Measurements from ENCODE around the gene ACTL8.
A peak's percentile ranks its signal among the peaks of the same experiment; 100 is the strongest.

The ACTL8 gene

DNA sequence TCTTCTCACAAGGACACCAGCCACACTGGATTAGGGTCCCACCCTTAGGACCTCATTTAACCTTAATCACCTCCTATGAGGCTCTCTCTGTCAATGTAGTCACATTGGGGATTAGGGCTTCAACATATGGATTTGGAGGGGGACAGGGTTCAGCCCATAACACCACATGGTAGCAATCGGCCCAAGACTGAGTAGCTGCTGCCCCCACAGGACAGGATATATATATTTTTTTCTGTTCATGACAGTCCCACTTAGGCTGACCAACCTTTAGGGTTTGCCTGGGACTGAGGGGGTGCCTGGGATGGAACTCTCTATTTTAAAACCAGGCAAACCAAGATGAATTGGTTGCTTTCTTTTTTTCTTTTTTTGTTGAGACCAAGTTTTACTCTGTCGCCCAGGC is 8.2 kb upstream of the ACTL8 start:
- no peak overlapping the region for H3K9ac ChIP-seq (ENCODE audit: low read depth, low read length, poor library complexity)
- peaks cover 0 to 21% (median 0%) of the 10 kb centered on the region in 3 experiments for H3K27me3 ChIP-seq (ENCODE audit: control insufficient read depth in 3 of 3, insufficient read depth in 3 of 3, low read depth in 1 of 3, low read length in 3 of 3)
- no peak overlapping the region for H3K4me3 ChIP-seq (ENCODE audit: low read length in 2 of 2)
- peaks cover 0 to 5% of the 10 kb centered on the region in 2 donors for H3K4me1 ChIP-seq (ENCODE audit: control insufficient read depth in 2 of 2, insufficient read depth in 1 of 2, low read depth in 1 of 2, low read length in 2 of 2)
- WGBS, 2 donors (ENCODE audit: extremely low coverage in 2 of 2, insufficient read length in 2 of 2, insufficient replicate concordance in 1 of 2): no CpG with 5 or more reads among the region's 2 CpGs
- no peak for DNase-seq (ENCODE audit: low spot score)
- H3K36me3 ChIP-seq (replicated peaks in 1 of 2; ENCODE audit: control insufficient read depth in 2 of 2, insufficient read depth in 2 of 2, low read length in 2 of 2): no peaks in the 10 kb centered on the region
- H4K91ac ChIP-seq (ENCODE audit: low read depth, low read length, poor library complexity): no peak overlapping the region
- H3K4ac ChIP-seq (ENCODE audit: low read length): no peak overlapping the region
- H3K14ac ChIP-seq (ENCODE audit: low read length): no peak overlapping the region
- H3K27ac ChIP-seq (replicated peaks; ENCODE audit: low read length): no peak overlapping the region
- no peaks in the 10 kb centered on the region for H3K9me3 ChIP-seq (replicated peaks in 1 of 2; ENCODE audit: control insufficient read depth in 2 of 2, insufficient read depth in 1 of 2, low read depth in 1 of 2, low read length in 2 of 2)
- no peak overlapping the region for H2BK120ac ChIP-seq (ENCODE audit: low read depth, low read length)
- H3K23ac ChIP-seq (ENCODE audit: low read depth, low read length, poor library complexity): no peak overlapping the region
- H2BK12ac ChIP-seq (ENCODE audit: low read length): no peak overlapping the region
- H2AFZ ChIP-seq (ENCODE audit: low read length): no peak overlapping the region
- H2BK15ac ChIP-seq (ENCODE audit: low read length): no peak overlapping the region
- H3K79me1 ChIP-seq (ENCODE audit: low read depth, low read length): no peaks in the 10 kb centered on the region
- no peak overlapping the region for H2BK5ac ChIP-seq (ENCODE audit: low read length)
- H3K4me2 ChIP-seq (ENCODE audit: insufficient read depth, low read length, poor library complexity, severe bottlenecking): no peak overlapping the region
- no peak overlapping the region for H2AK5ac ChIP-seq (ENCODE audit: low read depth, low read length)
- no peak overlapping the region for H3K18ac ChIP-seq (ENCODE audit: low read length)
- H4K8ac ChIP-seq (ENCODE audit: low read depth, low read length): no peak overlapping the region

DNA sequence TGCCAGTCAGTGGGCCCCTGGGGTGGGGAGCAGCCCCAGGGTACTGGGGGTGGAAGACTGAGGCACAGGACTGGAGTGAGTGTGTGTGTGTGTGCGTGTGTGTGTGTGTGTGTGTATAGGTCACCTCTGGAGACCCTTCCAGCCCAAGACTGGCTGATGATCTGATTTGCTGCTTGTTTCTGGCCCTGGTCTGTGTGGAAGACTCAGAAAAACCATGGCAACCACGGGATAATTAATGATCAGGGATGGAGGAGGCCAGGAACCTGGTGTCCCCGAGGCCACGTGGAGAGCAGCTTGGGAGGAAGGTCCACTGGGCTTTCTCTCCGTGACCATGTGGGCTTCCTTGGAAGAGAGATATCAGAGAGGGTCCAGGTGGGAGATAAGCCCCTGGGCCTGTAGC is 4.8 kb upstream of the ACTL8 start:
- Histone ChIP-seq H3K18ac (ENCODE audit: low read length) (no peak overlapping the region), H3K27me3 (ENCODE audit: control insufficient read depth in 3 of 3, insufficient read depth in 3 of 3, low read depth in 1 of 3, low read length in 3 of 3) (peaks cover 0 to under 1% (median 0%) of the 10 kb centered on the region in 3 experiments), H3K4ac (ENCODE audit: low read length) (no peak overlapping the region), H3K36me3 (replicated peaks in 1 of 2; ENCODE audit: control insufficient read depth in 2 of 2, insufficient read depth in 2 of 2, low read length in 2 of 2) (no peaks in the 10 kb centered on the region), H2AK5ac (ENCODE audit: low read depth, low read length) (no peak overlapping the region), H3K4me2 (ENCODE audit: insufficient read depth, low read length, poor library complexity, severe bottlenecking) (no peak overlapping the region), H2BK5ac (ENCODE audit: low read length) (no peak overlapping the region), H3K9me3 (replicated peaks in 1 of 2; ENCODE audit: control insufficient read depth in 2 of 2, insufficient read depth in 1 of 2, low read depth in 1 of 2, low read length in 2 of 2) (peaks cover 4 to 7% of the 10 kb centered on the region in 2 donors), H2AFZ (ENCODE audit: low read length) (no peak overlapping the region), H4K8ac (ENCODE audit: low read depth, low read length) (no peak overlapping the region), H2BK15ac (ENCODE audit: low read length) (no peak overlapping the region), H3K4me1 (ENCODE audit: control insufficient read depth in 2 of 2, insufficient read depth in 1 of 2, low read depth in 1 of 2, low read length in 2 of 2) (no peaks in the 10 kb centered on the region), H2BK120ac (ENCODE audit: low read depth, low read length) (no peak overlapping the region), H3K23ac (ENCODE audit: low read depth, low read length, poor library complexity) (no peak overlapping the region), H3K14ac (ENCODE audit: low read length) (peak overlapping the region; percentile 21), H3K79me1 (ENCODE audit: low read depth, low read length) (no peaks in the 10 kb centered on the region), H3K27ac (replicated peaks; ENCODE audit: low read length) (no peak overlapping the region), H3K4me3 (ENCODE audit: low read length in 2 of 2) (no peak overlapping the region), H4K91ac (ENCODE audit: low read depth, low read length, poor library complexity) (no peak overlapping the region), H2BK12ac (ENCODE audit: low read length) (no peak overlapping the region), H3K9ac (ENCODE audit: low read depth, low read length, poor library complexity) (no peak overlapping the region)
- no CpG with 5 or more reads among the region's 5 CpGs for WGBS, 2 donors (ENCODE audit: extremely low coverage in 2 of 2, insufficient read length in 2 of 2, insufficient replicate concordance in 1 of 2)
- DNase-seq (ENCODE audit: low spot score): no peak

- no peak overlapping the region for H2BK120ac ChIP-seq (ENCODE audit: low read depth, low read length)
- no CpG with 5 or more reads among the region's 4 CpGs for WGBS, 2 donors (ENCODE audit: extremely low coverage in 2 of 2, insufficient read length in 2 of 2, insufficient replicate concordance in 1 of 2)
- H2AFZ ChIP-seq (ENCODE audit: low read length): no peak overlapping the region
- H3K23ac ChIP-seq (ENCODE audit: low read depth, low read length, poor library complexity): no peak overlapping the region
- no peak overlapping the region for H3K4me3 ChIP-seq (ENCODE audit: low read length in 2 of 2)
- no peaks in the 10 kb centered on the region for H3K27me3 ChIP-seq (ENCODE audit: control insufficient read depth in 3 of 3, insufficient read depth in 3 of 3, low read depth in 1 of 3, low read length in 3 of 3)
- H3K14ac ChIP-seq (ENCODE audit: low read length): no peak overlapping the region
- H2BK12ac ChIP-seq (ENCODE audit: low read length): no peak overlapping the region
- H3K9me3 ChIP-seq (replicated peaks in 1 of 2; ENCODE audit: control insufficient read depth in 2 of 2, insufficient read depth in 1 of 2, low read depth in 1 of 2, low read length in 2 of 2): peaks cover 6 to 13% of the 10 kb centered on the region in 2 donors
- no peak overlapping the region for H4K8ac ChIP-seq (ENCODE audit: low read depth, low read length)
- no peak overlapping the region for H2BK15ac ChIP-seq (ENCODE audit: low read length)
- H3K4me1 ChIP-seq (ENCODE audit: control insufficient read depth in 2 of 2, insufficient read depth in 1 of 2, low read depth in 1 of 2, low read length in 2 of 2): no peaks in the 10 kb centered on the region
- H3K18ac ChIP-seq (ENCODE audit: low read length): no peak overlapping the region
- H2BK5ac ChIP-seq (ENCODE audit: low read length): no peak overlapping the region
- H3K36me3 ChIP-seq (replicated peaks in 1 of 2; ENCODE audit: control insufficient read depth in 2 of 2, insufficient read depth in 2 of 2, low read length in 2 of 2): no peaks in the 10 kb centered on the region
- DNase-seq (ENCODE audit: low spot score): no peak
- H3K9ac ChIP-seq (ENCODE audit: low read depth, low read length, poor library complexity): no peak overlapping the region
- H3K27ac ChIP-seq (replicated peaks; ENCODE audit: low read length): no peak overlapping the region
- H3K79me1 ChIP-seq (ENCODE audit: low read depth, low read length): no peaks in the 10 kb centered on the region
- H2AK5ac ChIP-seq (ENCODE audit: low read depth, low read length): no peak overlapping the region
- H4K91ac ChIP-seq (ENCODE audit: low read depth, low read length, poor library complexity): no peak overlapping the region
- no peak overlapping the region for H3K4me2 ChIP-seq (ENCODE audit: insufficient read depth, low read length, poor library complexity, severe bottlenecking)
- no peak overlapping the region for H3K4ac ChIP-seq (ENCODE audit: low read length)
Measured at GRCh38 chr1:17752356-17752755, 2.8 kb upstream of the ACTL8 start.

DNA sequence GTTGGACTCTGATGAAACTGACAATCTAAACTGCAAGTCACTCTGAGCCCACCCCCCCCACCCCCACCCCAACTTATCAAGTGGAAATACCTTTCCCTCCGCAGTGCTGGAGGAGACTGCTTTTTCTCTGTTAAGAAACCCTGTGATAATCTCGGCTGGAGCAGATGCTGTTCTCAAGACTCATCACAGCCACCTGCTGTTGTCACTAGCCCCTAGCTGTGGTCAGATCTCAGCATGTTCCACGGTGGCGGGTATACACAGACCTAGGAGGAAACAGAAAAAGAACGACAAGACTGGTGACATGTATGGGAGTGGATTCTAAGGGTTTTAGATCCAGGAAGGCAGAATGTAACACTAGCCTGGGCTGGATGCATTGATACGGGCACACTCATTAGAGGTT is 2.3 kb downstream of the ACTL8 start:
- Histone ChIP-seq H3K14ac (ENCODE audit: low read length) (no peak overlapping the region), H2BK5ac (ENCODE audit: low read length) (no peak overlapping the region), H2AFZ (ENCODE audit: low read length) (no peak overlapping the region), H3K4me2 (ENCODE audit: insufficient read depth, low read length, poor library complexity, severe bottlenecking) (no peak overlapping the region), H2BK120ac (ENCODE audit: low read depth, low read length) (no peak overlapping the region), H3K9me3 (replicated peaks in 1 of 2; ENCODE audit: control insufficient read depth in 2 of 2, insufficient read depth in 1 of 2, low read depth in 1 of 2, low read length in 2 of 2) (peaks cover 22 to 32% of the 10 kb centered on the region in 2 donors), H3K4me1 (ENCODE audit: control insufficient read depth in 2 of 2, insufficient read depth in 1 of 2, low read depth in 1 of 2, low read length in 2 of 2) (no peaks in the 10 kb centered on the region), H3K18ac (ENCODE audit: low read length) (no peak overlapping the region), H3K4ac (ENCODE audit: low read length) (no peak overlapping the region), H3K27ac (replicated peaks; ENCODE audit: low read length) (no peak overlapping the region), H3K27me3 (ENCODE audit: control insufficient read depth in 3 of 3, insufficient read depth in 3 of 3, low read depth in 1 of 3, low read length in 3 of 3) (no peaks in the 10 kb centered on the region), H2BK12ac (ENCODE audit: low read length) (no peak overlapping the region), H4K91ac (ENCODE audit: low read depth, low read length, poor library complexity) (no peak overlapping the region), H3K9ac (ENCODE audit: low read depth, low read length, poor library complexity) (no peak overlapping the region), H3K4me3 (ENCODE audit: low read length in 2 of 2) (no peak overlapping the region), H3K79me1 (ENCODE audit: low read depth, low read length) (no peaks in the 10 kb centered on the region), H4K8ac (ENCODE audit: low read depth, low read length) (no peak overlapping the region), H2AK5ac (ENCODE audit: low read depth, low read length) (no peak overlapping the region), H3K36me3 (replicated peaks in 1 of 2; ENCODE audit: control insufficient read depth in 2 of 2, insufficient read depth in 2 of 2, low read length in 2 of 2) (no peaks in the 10 kb centered on the region), H2BK15ac (ENCODE audit: low read length) (no peak overlapping the region), H3K23ac (ENCODE audit: low read depth, low read length, poor library complexity) (no peak overlapping the region)
- DNase-seq (ENCODE audit: low spot score): no peak
- WGBS, 2 donors (ENCODE audit: extremely low coverage in 2 of 2, insufficient read length in 2 of 2, insufficient replicate concordance in 1 of 2): no CpG with 5 or more reads among the region's 6 CpGs

All from neuronal stem cell (in vitro differentiated cells).